SK-N-SH treated with all-trans-retinoic acid at 6 μM for 48 hours (cell line): ENCODE results near the gene GNAQ.

ENCODE experiments used
- ATAC-seq: fragments of 200-7000 bp; cut with Tn5 transposase; 3 replicates; pipeline ENCODE4 v1.9.1; 2020; ENCODE audit warnings: mild to moderate bottlenecking, moderate library complexity
- ARNTL ChIP-seq: fragments of 450-650 bp; formaldehyde crosslinking; IDR thresholded peaks from 2 replicates; pipeline ENCODE4 v1.5.0; 2020; ENCODE audit warnings: low read depth, mild to moderate bottlenecking, moderate library complexity, borderline replicate concordance
- CREB5 ChIP-seq: fragments of 250-450 bp; sonication (Bioruptor Pico); IDR thresholded peaks from 2 replicates; pipeline ENCODE4 v1.5.1; 2020; ENCODE audit warnings: low read depth, mild to moderate bottlenecking, moderate library complexity
- CSDC2 ChIP-seq: fragments of 250-450 bp; sonication (Bioruptor Pico); IDR thresholded peaks from 2 replicates; pipeline ENCODE4 v1.5.0; 2020; ENCODE audit warnings: mild to moderate bottlenecking, moderate library complexity
- ESRRG ChIP-seq: fragments of 250-450 bp; sonication (Bioruptor Pico); IDR thresholded peaks from 2 replicates; pipeline ENCODE4 v1.6.1; 2021; ENCODE audit warnings: mild to moderate bottlenecking
- GLIS3 ChIP-seq: fragments of 250-450 bp; sonication (Bioruptor Pico); IDR thresholded peaks from 2 replicates; pipeline ENCODE4 v1.5.0; 2020; ENCODE audit warnings: mild to moderate bottlenecking, moderate library complexity
- ISL1 ChIP-seq: fragments of 250-450 bp; sonication (Bioruptor Pico); IDR thresholded peaks from 2 replicates; pipeline ENCODE4 v2.1.2; 2022; ENCODE audit warnings: mild to moderate bottlenecking, moderate library complexity
- OSR1 ChIP-seq: fragments of 250-450 bp; sonication (Bioruptor Pico); IDR thresholded peaks from 2 replicates; pipeline ENCODE4 v1.8.0; 2022; ENCODE audit warnings: moderate library complexity, mild to moderate bottlenecking, inconsistent platforms
- POU6F1 ChIP-seq: fragments of 250-450 bp; sonication (Bioruptor Pico); IDR thresholded peaks from 2 replicates; pipeline ENCODE4 v1.8.0; 2021; ENCODE audit warnings: low read depth, mild to moderate bottlenecking, moderate library complexity, borderline replicate concordance
- PPARA ChIP-seq: fragments of 250-450 bp; sonication (Bioruptor Pico); IDR thresholded peaks from 2 replicates; pipeline ENCODE4 v1.5.0; 2020; ENCODE audit warnings: mild to moderate bottlenecking, borderline replicate concordance
- RARB ChIP-seq: fragments of 250-450 bp; sonication (Bioruptor Pico); IDR thresholded peaks from 2 replicates; pipeline ENCODE4 v1.8.0; 2021; ENCODE audit warnings: mild to moderate bottlenecking, moderate library complexity
- SNAI2 ChIP-seq: fragments of 250-450 bp; sonication (Bioruptor Pico); IDR thresholded peaks from 2 replicates; pipeline ENCODE4 v1.5.0; 2020; ENCODE audit warnings: mild to moderate bottlenecking, moderate library complexity
- TOX ChIP-seq: fragments of 250-450 bp; sonication (Bioruptor Pico); IDR thresholded peaks from 2 replicates; pipeline ENCODE4 v1.8.0; 2021; ENCODE audit warnings: mild to moderate bottlenecking, moderate library complexity, borderline replicate concordance
- TSHZ2 ChIP-seq: fragments of 250-450 bp; sonication (Bioruptor Pico); IDR thresholded peaks from 2 replicates; pipeline ENCODE4 v1.5.0; 2020; ENCODE audit warnings: mild to moderate bottlenecking, moderate library complexity
- ZC3H10 ChIP-seq: fragments of 250-450 bp; sonication (Bioruptor Pico); IDR thresholded peaks from 2 replicates; pipeline ENCODE4 v1.5.1; 2021; ENCODE audit warnings: mild to moderate bottlenecking, moderate library complexity
- ZFP3 ChIP-seq: fragments of 250-450 bp; sonication (Bioruptor Pico); IDR thresholded peaks from 2 replicates; pipeline ENCODE4 v1.5.0; 2020; ENCODE audit warnings: mild to moderate bottlenecking, moderate library complexity
- ZNF565 ChIP-seq: fragments of 450-650 bp; formaldehyde crosslinking; conservative IDR thresholded peaks from 2 replicates; pipeline ENCODE4 v1.5.0; 2020; ENCODE audit warnings: low read depth, mild to moderate bottlenecking, moderate library complexity
- ZNF8 ChIP-seq: fragments of 450-650 bp; formaldehyde crosslinking; IDR thresholded peaks from 2 replicates; pipeline ENCODE4 v1.5.0; 2020; ENCODE audit warnings: mild to moderate bottlenecking, moderate library complexity
- TF ChIP-seq, protein P1 (sequence below): fragments of 250-450 bp; sonication (Bioruptor Pico); IDR thresholded peaks from 2 replicates; pipeline ENCODE4 v1.8.0; 2020; ENCODE audit warnings: mild to moderate bottlenecking, moderate library complexity, borderline replicate concordance
- TF ChIP-seq, protein P2 (sequence below): fragments of 250-450 bp; sonication (Bioruptor Pico); IDR thresholded peaks from 2 replicates; pipeline ENCODE4 v1.5.1; 2021; ENCODE audit warnings: mild to moderate bottlenecking, moderate library complexity

Gene GNAQ

GRCh38 chr9:78003730-78004129 lies 27.9 kb downstream of the GNAQ start:
- no peak for TF ChIP-seq OSR1
- TF ChIP-seq ISL1 (CRISPR knock-in tag) = no peak
- TF ChIP-seq, protein P1, sequence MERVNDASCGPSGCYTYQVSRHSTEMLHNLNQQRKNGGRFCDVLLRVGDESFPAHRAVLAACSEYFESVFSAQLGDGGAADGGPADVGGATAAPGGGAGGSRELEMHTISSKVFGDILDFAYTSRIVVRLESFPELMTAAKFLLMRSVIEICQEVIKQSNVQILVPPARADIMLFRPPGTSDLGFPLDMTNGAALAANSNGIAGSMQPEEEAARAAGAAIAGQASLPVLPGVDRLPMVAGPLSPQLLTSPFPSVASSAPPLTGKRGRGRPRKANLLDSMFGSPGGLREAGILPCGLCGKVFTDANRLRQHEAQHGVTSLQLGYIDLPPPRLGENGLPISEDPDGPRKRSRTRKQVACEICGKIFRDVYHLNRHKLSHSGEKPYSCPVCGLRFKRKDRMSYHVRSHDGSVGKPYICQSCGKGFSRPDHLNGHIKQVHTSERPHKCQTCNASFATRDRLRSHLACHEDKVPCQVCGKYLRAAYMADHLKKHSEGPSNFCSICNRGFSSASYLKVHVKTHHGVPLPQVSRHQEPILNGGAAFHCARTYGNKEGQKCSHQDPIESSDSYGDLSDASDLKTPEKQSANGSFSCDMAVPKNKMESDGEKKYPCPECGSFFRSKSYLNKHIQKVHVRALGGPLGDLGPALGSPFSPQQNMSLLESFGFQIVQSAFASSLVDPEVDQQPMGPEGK = no peak
- no peak for TF ChIP-seq ESRRG (CRISPR knock-in tag)
- TF ChIP-seq SNAI2 (CRISPR knock-in tag) = no peak
- TF ChIP-seq ZFP3 (CRISPR knock-in tag) = no peak
- TF ChIP-seq TSHZ2 = no peak
- TF ChIP-seq POU6F1 = no peak
- no peak for TF ChIP-seq CSDC2
- no peak for TF ChIP-seq CREB5 (CRISPR knock-in tag)
- TF ChIP-seq ZNF8 (CRISPR knock-in tag) = no peak
- no peak for ATAC-seq

- no peak for TF ChIP-seq CREB5 (CRISPR knock-in tag)
- peak; percentile 83 for TF ChIP-seq ISL1 (CRISPR knock-in tag)
- TF ChIP-seq TOX (CRISPR knock-in tag) = no peak
- ATAC-seq = peak; percentile 61
Measured at GRCh38 chr9:78001946-78002731, 29.5 kb downstream of the GNAQ start.

DNA sequence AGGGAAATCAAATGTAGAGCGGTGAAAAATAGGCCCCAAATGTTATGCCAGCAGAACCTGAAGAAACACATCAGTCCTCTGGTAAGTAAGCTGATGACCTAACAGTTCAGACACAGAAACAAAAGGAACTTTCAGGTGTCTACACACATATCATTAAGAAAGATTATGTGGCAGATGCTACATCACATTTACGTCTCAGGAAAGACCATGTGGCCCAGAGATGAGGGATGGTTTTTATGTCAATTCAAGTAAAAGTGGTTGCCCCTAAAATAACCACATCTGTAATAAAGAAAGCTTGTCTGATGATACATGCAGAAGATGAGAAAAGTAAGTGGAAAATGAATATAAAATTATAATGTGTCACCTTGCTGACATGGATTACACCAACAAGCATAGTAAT lies 31.4 kb downstream of the GNAQ start:
- ATAC-seq = no peak
- TF ChIP-seq TSHZ2 = no peak
- TF ChIP-seq ARNTL = no peak
- no peak for TF ChIP-seq ESRRG (CRISPR knock-in tag)
- TF ChIP-seq ZFP3 (CRISPR knock-in tag) = no peak
- TF ChIP-seq ZNF565 = no peak
- no peak for TF ChIP-seq TOX (CRISPR knock-in tag)
- TF ChIP-seq SNAI2 (CRISPR knock-in tag) = no peak
- no peak for TF ChIP-seq ZC3H10 (CRISPR knock-in tag)
- TF ChIP-seq GLIS3 (CRISPR knock-in tag) = no peak
- no peak for TF ChIP-seq OSR1
- TF ChIP-seq, protein P2, sequence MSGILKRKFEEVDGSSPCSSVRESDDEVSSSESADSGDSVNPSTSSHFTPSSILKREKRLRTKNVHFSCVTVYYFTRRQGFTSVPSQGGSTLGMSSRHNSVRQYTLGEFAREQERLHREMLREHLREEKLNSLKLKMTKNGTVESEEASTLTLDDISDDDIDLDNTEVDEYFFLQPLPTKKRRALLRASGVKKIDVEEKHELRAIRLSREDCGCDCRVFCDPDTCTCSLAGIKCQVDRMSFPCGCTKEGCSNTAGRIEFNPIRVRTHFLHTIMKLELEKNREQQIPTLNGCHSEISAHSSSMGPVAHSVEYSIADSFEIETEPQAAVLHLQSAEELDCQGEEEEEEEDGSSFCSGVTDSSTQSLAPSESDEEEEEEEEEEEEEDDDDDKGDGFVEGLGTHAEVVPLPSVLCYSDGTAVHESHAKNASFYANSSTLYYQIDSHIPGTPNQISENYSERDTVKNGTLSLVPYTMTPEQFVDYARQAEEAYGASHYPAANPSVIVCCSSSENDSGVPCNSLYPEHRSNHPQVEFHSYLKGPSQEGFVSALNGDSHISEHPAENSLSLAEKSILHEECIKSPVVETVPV (CRISPR knock-in tag) = no peak
- TF ChIP-seq RARB (CRISPR knock-in tag) = no peak
- TF ChIP-seq PPARA (CRISPR knock-in tag) = no peak
- TF ChIP-seq, protein P1 = no peak
- TF ChIP-seq, all 23 proteins: peak for 0
